SU-DHL-6 (cell line): ENCODE results near the gene RPUSD2.

Experiments used
- EZH2phosphoT487 ChIP-seq: fragments of 200-600 bp; sonication (generic), shearing (Covaris generic); conservative IDR thresholded peaks from 2 replicates; pipeline ENCODE4 v1.6.1; 2018; ENCODE audit warnings: mild to moderate bottlenecking, antibody characterized with exemption, low read length, moderate library complexity, mixed read lengths
- TF ChIP-seq, protein P1 (sequence below): fragments of 200-600 bp; sonication (generic); IDR thresholded peaks from one replicate; pipeline ENCODE4 v1.5.1; 2017; ENCODE audit warnings: antibody characterized with exemption, mild to moderate bottlenecking, low read length, moderate library complexity; ENCODE audit not compliant: insufficient read depth, poor library complexity, severe bottlenecking

- TF ChIP-seq, protein P1, sequence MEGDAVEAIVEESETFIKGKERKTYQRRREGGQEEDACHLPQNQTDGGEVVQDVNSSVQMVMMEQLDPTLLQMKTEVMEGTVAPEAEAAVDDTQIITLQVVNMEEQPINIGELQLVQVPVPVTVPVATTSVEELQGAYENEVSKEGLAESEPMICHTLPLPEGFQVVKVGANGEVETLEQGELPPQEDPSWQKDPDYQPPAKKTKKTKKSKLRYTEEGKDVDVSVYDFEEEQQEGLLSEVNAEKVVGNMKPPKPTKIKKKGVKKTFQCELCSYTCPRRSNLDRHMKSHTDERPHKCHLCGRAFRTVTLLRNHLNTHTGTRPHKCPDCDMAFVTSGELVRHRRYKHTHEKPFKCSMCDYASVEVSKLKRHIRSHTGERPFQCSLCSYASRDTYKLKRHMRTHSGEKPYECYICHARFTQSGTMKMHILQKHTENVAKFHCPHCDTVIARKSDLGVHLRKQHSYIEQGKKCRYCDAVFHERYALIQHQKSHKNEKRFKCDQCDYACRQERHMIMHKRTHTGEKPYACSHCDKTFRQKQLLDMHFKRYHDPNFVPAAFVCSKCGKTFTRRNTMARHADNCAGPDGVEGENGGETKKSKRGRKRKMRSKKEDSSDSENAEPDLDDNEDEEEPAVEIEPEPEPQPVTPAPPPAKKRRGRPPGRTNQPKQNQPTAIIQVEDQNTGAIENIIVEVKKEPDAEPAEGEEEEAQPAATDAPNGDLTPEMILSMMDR: no peak
- no peak for TF ChIP-seq EZH2phosphoT487
These were observed 15.0 kb upstream of the RPUSD2 start for GRCh38 chr15:40554161-40554525.
